HEK293 (cell line): ENCODE data around the gene NINJ2.

Experiments used
- CTCF ChIA-PET: fragments of 350-600 bp; formaldehyde crosslinking; extraction: SDS; loops from one replicate; lab custom pipeline; 2021; ENCODE audit warnings: antibody characterized with exemption; lab: Yijun Ruan, JAX
- POLR2A ChIA-PET: fragments of 300-600 bp; formaldehyde crosslinking; extraction: SDS; loops from one replicate; lab custom pipeline; 2020; ENCODE audit warnings: antibody characterized with exemption, inconsistent platforms; lab: Yijun Ruan, JAX
- H3K27ac ChIP-seq: fragments of 200-500 bp; sonication (Bioruptor generic); 2 replicates; pipeline ENCODE4 v1.5.1; 2014; ENCODE audit warnings: low read depth, low read length, control low read depth, inconsistent platforms; ENCODE audit errors: extremely low read depth
- H3K36me3 ChIP-seq, 2 experiments: fragments of 200-500 bp in 1 of 2; sonication (Bioruptor generic) in 1 of 2; 1 replicate in 1 of 2; 2 replicates in 1 of 2; pipeline ENCODE4 v1.5.1; 2014 to 2017; ENCODE audit warnings: inconsistent platforms in 2 of 2, low read length in 2 of 2; ENCODE audit not compliant: control insufficient read depth in 2 of 2, insufficient read depth in 1 of 2
- H3K4me1 ChIP-seq: fragments of 200-500 bp; sonication (Bioruptor generic); 2 replicates; pipeline ENCODE4 v1.5.1; 2014; ENCODE audit warnings: mild to moderate bottlenecking, low read length, inconsistent platforms; ENCODE audit not compliant: control insufficient read depth, insufficient read depth
- H3K4me3 ChIP-seq: 2 replicates; pipeline ENCODE4 v1.5.1; 2011; ENCODE audit warnings: low read depth, mild to moderate bottlenecking, control low read depth, low read length, moderate library complexity
- H3K9me3 ChIP-seq: fragments of 200-500 bp; sonication (Bioruptor generic); 2 replicates; pipeline ENCODE4 v1.5.1; 2014; ENCODE audit warnings: low read depth, low read length, inconsistent platforms; ENCODE audit not compliant: control insufficient read depth, insufficient read depth
- FEZF1 ChIP-seq: fragments of 450-650 bp; formaldehyde crosslinking; IDR thresholded peaks from 2 replicates; pipeline ENCODE4 v1.5.1; 2016; ENCODE audit warnings: missing biosample characterization, missing genetic modification characterization
- HOXD13 ChIP-seq: sonication (generic); formaldehyde crosslinking; IDR thresholded peaks from 2 replicates; pipeline ENCODE4 v1.8.0; 2022; ENCODE audit warnings: missing genetic modification reagents, borderline replicate concordance
- PATZ1 ChIP-seq: fragments of 450-650 bp; formaldehyde crosslinking; IDR thresholded peaks from 2 replicates; pipeline ENCODE4 v1.5.1; 2016; ENCODE audit warnings: missing biosample characterization, missing genetic modification characterization
- REST ChIP-seq: fragments of 450-650 bp; formaldehyde crosslinking; IDR thresholded peaks from 2 replicates; pipeline ENCODE4 v1.5.1; 2016; ENCODE audit warnings: missing biosample characterization, missing genetic modification characterization
- SCRT2 ChIP-seq: fragments of 450-650 bp; formaldehyde crosslinking; IDR thresholded peaks from 2 replicates; pipeline ENCODE4 v1.5.1; 2016; ENCODE audit warnings: missing biosample characterization, missing genetic modification characterization
- SETDB1 ChIP-seq: IDR thresholded peaks from one replicate; pipeline ENCODE4 v1.6.1; 2017; ENCODE audit warnings: mild to moderate bottlenecking, low read length, moderate library complexity, mixed read lengths; ENCODE audit not compliant: insufficient read length
- SP2 ChIP-seq: fragments of 450-650 bp; formaldehyde crosslinking; IDR thresholded peaks from 2 replicates; pipeline ENCODE4 v1.5.1; 2016; ENCODE audit warnings: missing biosample characterization, missing genetic modification characterization
- SP7 ChIP-seq: fragments of 450-650 bp; formaldehyde crosslinking; IDR thresholded peaks from 2 replicates; pipeline ENCODE4 v1.5.1; 2016; ENCODE audit warnings: missing biosample characterization, missing genetic modification characterization
- ZBTB20 ChIP-seq: fragments of 450-650 bp; formaldehyde crosslinking; IDR thresholded peaks from 2 replicates; pipeline ENCODE4 v1.5.1; 2016; ENCODE audit warnings: missing biosample characterization, missing genetic modification characterization
- ZNF10 ChIP-seq: fragments of 450-650 bp; formaldehyde crosslinking; IDR thresholded peaks from 2 replicates; pipeline ENCODE4 v1.5.1; 2017; ENCODE audit warnings: missing biosample characterization, missing genetic modification characterization
- ZNF133 ChIP-seq: fragments of 450-650 bp; formaldehyde crosslinking; IDR thresholded peaks from 2 replicates; pipeline ENCODE4 v1.5.1; 2016; ENCODE audit warnings: missing biosample characterization, missing genetic modification characterization
- ZNF280D ChIP-seq: fragments of 450-650 bp; formaldehyde crosslinking; IDR thresholded peaks from 2 replicates; pipeline ENCODE4 v1.5.1; 2016; ENCODE audit warnings: missing biosample characterization, missing genetic modification characterization
- ZNF324 ChIP-seq: fragments of 450-650 bp; formaldehyde crosslinking; IDR thresholded peaks from 2 replicates; pipeline ENCODE4 v1.5.1; 2016; ENCODE audit warnings: missing biosample characterization, missing genetic modification characterization
- ZNF596 ChIP-seq: fragments of 450-650 bp; IDR thresholded peaks from 2 replicates; pipeline ENCODE4 v1.5.0; 2018; ENCODE audit warnings: missing biosample characterization, mild to moderate bottlenecking, missing genetic modification characterization, moderate library complexity
- ZNF621 ChIP-seq: fragments of 450-650 bp; formaldehyde crosslinking; IDR thresholded peaks from 2 replicates; pipeline ENCODE4 v1.5.1; 2017; ENCODE audit warnings: missing biosample characterization, missing genetic modification characterization
- ZNF654 ChIP-seq: fragments of 450-650 bp; formaldehyde crosslinking; IDR thresholded peaks from 2 replicates; pipeline ENCODE4 v1.5.1; 2016; ENCODE audit warnings: low read depth, missing biosample characterization, missing genetic modification characterization
- ZNF658 ChIP-seq: fragments of 450-650 bp; formaldehyde crosslinking; IDR thresholded peaks from 2 replicates; pipeline ENCODE4; 2016; ENCODE audit warnings: missing biosample characterization, missing genetic modification characterization
- ZNF785 ChIP-seq: fragments of 450-650 bp; formaldehyde crosslinking; IDR thresholded peaks from 2 replicates; pipeline ENCODE4 v1.5.1; 2016; ENCODE audit warnings: missing biosample characterization, missing genetic modification characterization
- ZNF837 ChIP-seq: fragments of 450-650 bp; formaldehyde crosslinking; IDR thresholded peaks from 2 replicates; pipeline ENCODE4 v1.5.1; 2016; ENCODE audit warnings: missing biosample characterization, missing genetic modification characterization
- ZXDB ChIP-seq: fragments of 450-650 bp; formaldehyde crosslinking; IDR thresholded peaks from 2 replicates; pipeline ENCODE4 v1.5.1; 2016; ENCODE audit warnings: missing biosample characterization, missing genetic modification characterization

Gene NINJ2

GRCh38 chr12:640773-641172, 22.5 kb downstream of the NINJ2 start (continued):
- TF ChIP-seq ZNF133 (tag by site-specific recombination): no peak
- no peak for TF ChIP-seq ZNF654 (tag by site-specific recombination)
- TF ChIP-seq ZNF837 (tag by site-specific recombination): no peak
- no peak for TF ChIP-seq ZBTB20 (tag by site-specific recombination)
- TF ChIP-seq FEZF1 (tag by site-specific recombination): no peak
- TF ChIP-seq, all 188 proteins: peak for 0

- no peaks in the 10 kb centered on the region for H3K36me3 ChIP-seq
- TF ChIP-seq ZNF10 (tag by site-specific recombination): no peak
- TF ChIP-seq SP2 (tag by site-specific recombination): no peak
- no peak for TF ChIP-seq SCRT2 (tag by site-specific recombination)
- no peak for TF ChIP-seq SP7 (tag by site-specific recombination)
- TF ChIP-seq ZNF280D (tag by site-specific recombination): no peak
- peak; percentile 7 for TF ChIP-seq SETDB1
- no peak for TF ChIP-seq ZNF785 (tag by site-specific recombination)
- H3K27ac ChIP-seq: no peak overlapping the region
- CTCF ChIA-PET: no interaction called here
- H3K4me3 ChIP-seq: no peak overlapping the region
- POLR2A ChIA-PET: no interaction called here
- H3K4me1 ChIP-seq: peaks cover 3% of the 10 kb centered on the region; the same call in 1 of the 2 replicates
- H3K9me3 ChIP-seq: no peaks in the 10 kb centered on the region
Observed at GRCh38 chr12:639988-640387, 23.3 kb downstream of the NINJ2 start.

GRCh38 chr12:639566-639965, 23.7 kb downstream of the NINJ2 start:
- CTCF ChIA-PET: no interaction called here
- Histone ChIP-seq H3K27ac (no peak overlapping the region), H3K4me3 (no peak overlapping the region), H3K36me3 (no peaks in the 10 kb centered on the region), H3K9me3 (no peaks in the 10 kb centered on the region), H3K4me1 (peaks cover 3% of the 10 kb centered on the region; the same call in 1 of the 2 replicates)
- no peak for TF ChIP-seq ZNF658 (tag by site-specific recombination)
- peak; percentile 52 for TF ChIP-seq SETDB1
- POLR2A ChIA-PET: no interaction called here

GRCh38 chr12:638953-639557, 24.2 kb downstream of the NINJ2 start:
- peaks cover 3% of the 10 kb centered on the region; the same call in 1 of the 2 replicates for H3K4me1 ChIP-seq
- ChIA-PET POLR2A (no interaction called here), CTCF (no interaction called here)
- no peaks in the 10 kb centered on the region for H3K36me3 ChIP-seq
- no peak overlapping the region for H3K27ac ChIP-seq
- no peaks in the 10 kb centered on the region for H3K9me3 ChIP-seq
- H3K4me3 ChIP-seq: no peak overlapping the region
- TF ChIP-seq ZXDB (tag by site-specific recombination) (no peak), ZNF324 (tag by site-specific recombination) (no peak), PATZ1 (no peak), REST (no peak), ZNF596 (tag by site-specific recombination) (no peak), HOXD13 (CRISPR knock-in tag) (no peak), ZNF621 (tag by site-specific recombination) (no peak)
